B cell (primary cell): ENCODE results near the gene MBNL2. TPM values are rescaled to one million over a fixed set of nuclear protein-coding genes. Genes with fewer than 3 reads are reported as not detected.

Experiments
- ATAC-seq: fragments of 200-7000 bp; cut with Tn5 transposase; one replicate; pipeline ENCODE4 v1.10.0; 2021; ENCODE audit warnings: low read depth, mild to moderate bottlenecking, moderate number of reproducible peaks, moderate library complexity
- CTCF ChIA-PET: fragments of 350-600 bp; sonication (Branson Sonifier 250); formaldehyde crosslinking; loops from one replicate; lab custom pipeline; 2021; ENCODE audit warnings: antibody characterized with exemption, inconsistent platforms; lab: Charles Lee
- POLR2A ChIA-PET: fragments of 350-600 bp; sonication (Branson Sonifier 250); formaldehyde crosslinking; loops from one replicate; lab custom pipeline; 2021; ENCODE audit warnings: antibody characterized with exemption; lab: Charles Lee
- DNase-seq: peaks from one replicate; pipeline ENCODE4 v3.0.0; 2013
- H2AFZ ChIP-seq: 2 replicates; pipeline ENCODE4 v1.6.1; 2012; ENCODE audit warnings: mild to moderate bottlenecking, low read depth, low read length; ENCODE audit not compliant: insufficient read depth, poor library complexity, severe bottlenecking
- H3K27ac ChIP-seq, 2 donors: 1 replicate in 1 of 2; 2 replicates in 1 of 2; pipeline ENCODE4 v1.5.1; 2012 to 2013; ENCODE audit warnings: low read length in 2 of 2, mild to moderate bottlenecking in 2 of 2, moderate library complexity in 1 of 2
- H3K27me3 ChIP-seq, 4 experiments: fragments of 200-600 bp in 1 of 4; sonication (generic) in 1 of 4; replicated peaks in 1 of 4; 1 replicate in 2 of 4; 2 replicates in 2 of 4; pipeline versions ENCODE4 v1.6.1 to v1.7.0; 2013 to 2016; ENCODE audit warnings: low read length in 3 of 4, mild to moderate bottlenecking in 2 of 4, mixed read lengths in 1 of 4, moderate library complexity in 1 of 4; ENCODE audit not compliant: insufficient read depth in 4 of 4, control insufficient read depth in 3 of 4; ENCODE audit errors: control extremely low read depth in 1 of 4
- H3K36me3 ChIP-seq, 2 experiments: replicated peaks in 1 of 2; 1 replicate in 1 of 2; 2 replicates in 1 of 2; pipeline versions ENCODE4 v1.6.1 to v1.7.1; 2013; ENCODE audit warnings: low read length in 1 of 2; ENCODE audit not compliant: insufficient read depth in 2 of 2, control insufficient read depth in 1 of 2; ENCODE audit errors: control extremely low read depth in 1 of 2, extremely low read depth in 1 of 2
- H3K4me1 ChIP-seq, 2 donors: fragments of 200-600 bp in 1 of 2; sonication (generic) in 1 of 2; 1 replicate in 1 of 2; 2 replicates in 1 of 2; pipeline versions ENCODE4 v1.5.1 to v1.6.1; 2013 to 2017; ENCODE audit warnings: low read length in 2 of 2; ENCODE audit not compliant: control insufficient read depth in 2 of 2, insufficient read depth in 2 of 2
- H3K4me2 ChIP-seq: replicated peaks from 2 replicates; pipeline ENCODE3; 2012; ENCODE audit warnings: mild to moderate bottlenecking, low read depth, low read length; ENCODE audit not compliant: poor library complexity, severe bottlenecking
- H3K4me3 ChIP-seq, 5 experiments: fragments of 200-600 bp in 1 of 5; sonication (generic) in 1 of 5; 1 replicate in 3 of 5; 2 replicates in 2 of 5; pipeline versions ENCODE4 v1.5.1 to v1.7.0; 2011 to 2016; ENCODE audit warnings: low read length in 4 of 5, mild to moderate bottlenecking in 4 of 5, low read depth in 2 of 5, control low read depth in 1 of 5, moderate library complexity in 1 of 5; ENCODE audit not compliant: insufficient read depth in 1 of 5; ENCODE audit errors: control extremely low read depth in 1 of 5, extremely low read depth in 1 of 5
- H3K79me2 ChIP-seq: fragments of 200-600 bp; sonication (generic); one replicate; pipeline ENCODE4 v1.6.0; 2016; ENCODE audit warnings: low read length; ENCODE audit not compliant: control insufficient read depth, insufficient read depth
- H3K9ac ChIP-seq: fragments of 200-600 bp; sonication (generic); 2 replicates; pipeline ENCODE4 v1.6.1; 2017; ENCODE audit warnings: mild to moderate bottlenecking, low read length, moderate library complexity
- H3K9me3 ChIP-seq, 3 donors: one replicate each; pipeline versions ENCODE4 v1.6.1 to v1.7.1; 2013; ENCODE audit warnings: low read length in 2 of 3; ENCODE audit not compliant: control insufficient read depth in 2 of 3, insufficient read depth in 1 of 3; ENCODE audit errors: control extremely low read depth in 1 of 3
- H4K20me1 ChIP-seq: 2 replicates; pipeline ENCODE4 v1.6.0; 2012; ENCODE audit warnings: mild to moderate bottlenecking, low read length; ENCODE audit not compliant: insufficient read depth, control insufficient read depth, poor library complexity, severe bottlenecking
- H3K27ac Mint-ChIP-seq: one replicate; pipeline ENCODE4 v1.8.0; 2021; ENCODE audit warnings: mixed read lengths
- H3K27me3 Mint-ChIP-seq: one replicate; pipeline ENCODE4 v1.8.0; 2021; ENCODE audit warnings: mixed read lengths
- H3K4me1 Mint-ChIP-seq: one replicate; pipeline ENCODE4 v1.8.0; 2021; ENCODE audit warnings: mixed read lengths
- H3K4me3 Mint-ChIP-seq: one replicate; pipeline ENCODE4 v1.8.0; 2021; ENCODE audit warnings: mixed read lengths
- H3K9me3 Mint-ChIP-seq: one replicate; pipeline ENCODE4 v1.8.0; 2022; ENCODE audit warnings: mixed read lengths; ENCODE audit not compliant: insufficient read depth
- CTCF ChIP-seq: fragments of 200-600 bp; IDR thresholded peaks from one replicate; pipeline ENCODE4 v1.8.0; 2022; ENCODE audit warnings: antibody characterized with exemption, mild to moderate bottlenecking
- EZH2 ChIP-seq: IDR thresholded peaks from 2 replicates; pipeline ENCODE4 v1.6.1; 2012; ENCODE audit warnings: borderline replicate concordance, low read depth, mild to moderate bottlenecking, moderate library complexity, low read length; ENCODE audit not compliant: insufficient read depth, poor library complexity, severe bottlenecking
- WGBS: methylation state at CpG from one replicate; pipeline ENCODE4 v1.1.5; 2013; ENCODE audit warnings: missing lambda C conversion rate; ENCODE audit not compliant: insufficient coverage; 5-methylcytosine and 5-hydroxymethylcytosine counted together
- intact Hi-C: fragments of 100-400 bp; cut with micrococcal nuclease; formaldehyde crosslinking; loops from one replicate; pipeline ENCODE4 v1.10.0; 2022
- polyA plus RNA-seq: library from polyadenylated mRNA; depleted of rRNA; stranded (reverse); fragments of >200 nt; gene quantifications from 2 replicates; pipeline ENCODE4 v1.2.3, GENCODE V29; 2012
- total RNA-seq, 2 donors: library from RNA; stranded (reverse); fragments of 120-200 nt in 1 of 2; gene quantifications; 1 replicate in 1 of 2; 2 replicates in 1 of 2; pipeline versions ENCODE4 v1.2.3 to v1.2.4, GENCODE V29; 2013 to 2022

MBNL2 gene
- total and polyA plus RNA-seq, 2 donors (not counting 1 experiment from before 2014, with no cell fraction given) = 6.9 to 50.1 TPM

- Mint-ChIP-seq H3K27me3 (no peaks in the 10 kb centered on the region), H3K27ac (no peak overlapping the region), H3K4me1 (peaks cover 15% of the 10 kb centered on the region), H3K4me3 (no peak overlapping the region), H3K9me3 (no peaks in the 10 kb centered on the region)
- H3K27ac ChIP-seq = no peak overlapping the region
- no peak overlapping the region for H3K4me2 ChIP-seq
- H3K9ac ChIP-seq = no peak overlapping the region
- TF ChIP-seq EZH2 = no peak
- TF ChIP-seq CTCF = no peak
- ATAC-seq (no peak), DNase-seq (no peak)
- H2AFZ ChIP-seq = no peak overlapping the region
- no peaks in the 10 kb centered on the region for H3K27me3 ChIP-seq
- H3K4me3 ChIP-seq = no peak overlapping the region
- peaks cover 0 to 16% of the 10 kb centered on the region in 2 experiments for H3K36me3 ChIP-seq
- no CpG with 5 or more reads among the region's 1 CpG for WGBS
- intact Hi-C loops = no loop called here
- peaks cover 7 to 9% of the 10 kb centered on the region in 2 donors for H3K4me1 ChIP-seq
- ChIA-PET CTCF (interaction anchor here (1.2 kb wide), 1 partner anchor 36 kb away, joined by 3 read pairs; no protein-coding TSS in a partner anchor), POLR2A (no interaction called here)
- no peaks in the 10 kb centered on the region for H3K9me3 ChIP-seq
- no peaks in the 10 kb centered on the region for H4K20me1 ChIP-seq
- no peaks in the 10 kb centered on the region for H3K79me2 ChIP-seq
These were observed 169.9 kb downstream of the MBNL2 start for GRCh38 chr13:97392020-97392419.

GRCh38 chr13:97394542-97394941 lies 172.4 kb downstream of the MBNL2 start:
- Mint-ChIP-seq H3K27ac (no peak overlapping the region), H3K4me3 (no peak overlapping the region), H3K9me3 (peaks cover 3% of the 10 kb centered on the region), H3K27me3 (no peaks in the 10 kb centered on the region), H3K4me1 (no peaks in the 10 kb centered on the region)
- no peak overlapping the region for H3K4me3 ChIP-seq
- intact Hi-C loops = no loop called here
- H3K27ac ChIP-seq = no peak overlapping the region
- no peak for ATAC-seq
- H3K9me3 ChIP-seq = no peaks in the 10 kb centered on the region
- TF ChIP-seq EZH2 (no peak), CTCF (no peak)
- H3K79me2 ChIP-seq = no peaks in the 10 kb centered on the region
- ChIA-PET CTCF (no interaction called here), POLR2A (no interaction called here)
- H4K20me1 ChIP-seq = no peaks in the 10 kb centered on the region
- no peak overlapping the region for H2AFZ ChIP-seq
- no peaks in the 10 kb centered on the region for H3K4me1 ChIP-seq
- H3K4me2 ChIP-seq = no peak overlapping the region
- DNase-seq = no peak
- H3K36me3 ChIP-seq = peaks cover 0 to 16% of the 10 kb centered on the region in 2 experiments
- no peak overlapping the region for H3K9ac ChIP-seq
- H3K27me3 ChIP-seq = no peaks in the 10 kb centered on the region
